HCT116 (cell line): ENCODE measurements around the gene RREB1.

Source experiments
- CTCF ChIP-seq, 3 experiments: fragments of 200-600 bp in 1 of 3; sonication (generic) in 1 of 3; IDR thresholded peaks in 2 of 3; conservative IDR thresholded peaks in 1 of 3; 2 replicates each; pipeline ENCODE4 v1.5.1; 2012 to 2017; ENCODE audit warnings: low read depth in 2 of 3, low read length in 2 of 3, antibody characterized with exemption in 1 of 3, borderline replicate concordance in 1 of 3, control low read depth in 1 of 3, mild to moderate bottlenecking in 1 of 3, mixed read lengths in 1 of 3, mixed run types in 1 of 3, moderate library complexity in 1 of 3; ENCODE audit not compliant: insufficient read depth in 1 of 3
- FOSL1 ChIP-seq: IDR thresholded peaks from 2 replicates; pipeline ENCODE4 v1.6.1; 2012; ENCODE audit warnings: low read depth
- POLR2A ChIP-seq: IDR thresholded peaks from 2 replicates; pipeline ENCODE4 v1.7.0; 2011; ENCODE audit warnings: borderline replicate concordance; ENCODE audit not compliant: insufficient read depth, insufficient read length; ENCODE audit errors: extremely low read depth
- POLR2AphosphoS5 ChIP-seq: IDR thresholded peaks from 2 replicates; pipeline ENCODE4 v1.6.1; 2011; ENCODE audit warnings: mild to moderate bottlenecking, low read depth, low read length, moderate library complexity
- RAD21 ChIP-seq: IDR thresholded peaks from 2 replicates; pipeline ENCODE4 v1.6.1; 2012; ENCODE audit warnings: low read depth, mild to moderate bottlenecking
- REST ChIP-seq: IDR thresholded peaks from 2 replicates; pipeline ENCODE4 v1.6.1; 2012; ENCODE audit warnings: low read depth
- SIN3A ChIP-seq: IDR thresholded peaks from 2 replicates; pipeline ENCODE4 v1.6.1; 2012; ENCODE audit warnings: low read depth
- ZBTB33 ChIP-seq: IDR thresholded peaks from 2 replicates; pipeline ENCODE4 v1.6.1; 2011; ENCODE audit warnings: mild to moderate bottlenecking, low read length, moderate library complexity; ENCODE audit not compliant: insufficient replicate concordance; ENCODE audit errors: extremely low read depth

GRCh38 chr6:7144872-7145584 lies 37.3 kb downstream of the RREB1 start:
- TF ChIP-seq REST (no peak), RAD21 (no peak), CTCF (IDR thresholded peaks at IDR 0.05 in 2 of 3, conservative IDR thresholded peaks at IDR 0.05 in 1 of 3; ENCODE audit: borderline replicate concordance in 1 of 3, insufficient read depth in 1 of 3, low read depth in 2 of 3, low read length in 2 of 3) (no peak), POLR2A (no peak), SIN3A (no peak), POLR2AphosphoS5 (no peak), ZBTB33 (no peak), FOSL1 (no peak)
